ENCODE results near the gene MAST4. TPM values are rescaled to one million over a fixed set of nuclear protein-coding genes. Genes with fewer than 3 reads are reported as not detected.

Gene MAST4
- total and polyA plus RNA-seq, 2 of the 8 experiments (the other 6 are each of a cell fraction or from before 2014, with no cell fraction given) = 1.5 to 2.6 TPM

- no peak overlapping the region for H4K8ac ChIP-seq (ENCODE audit: extremely low read depth, insufficient read depth, low read length)
- peaks cover 0 to 2% (median 0%) of the 10 kb centered on the region in 4 experiments; a peak in 1 of 7 replicates for H3K4me1 ChIP-seq (replicated peaks in 1 of 4; ENCODE audit: control insufficient read depth in 3 of 4, insufficient read depth in 4 of 4, low read length in 3 of 4)
- no peak for FAIRE-seq
- no peak overlapping the region for H4K5ac ChIP-seq (ENCODE audit: insufficient read length, low read depth, low read length)
- no peak for DNase-seq (ENCODE audit: low read depth in 1 of 2, low spot score in 2 of 2)
- ChIA-PET POLR2A (ENCODE audit: partially characterized antibody) (no interaction called here), CTCF (ENCODE audit: partially characterized antibody) (interaction anchor here (1.2 to 1.5 kb wide), 2 partner anchors 10 to 26 kb away, joined by 3 to 4 read pairs; no protein-coding TSS in a partner anchor)
- H3K27me3 ChIP-seq (replicated peaks in 1 of 4; ENCODE audit: control insufficient read depth in 3 of 4, extremely low read depth in 1 of 4, insufficient read depth in 3 of 4, low read length in 3 of 4) = no peaks in the 10 kb centered on the region; a peak in 2 of 7 replicates
- no peak overlapping the region for H3K4me3 ChIP-seq (ENCODE audit: extremely low read depth in 1 of 4, insufficient read depth in 2 of 4, low read depth in 3 of 4, low read length in 4 of 4)
- no peak overlapping the region for H2BK15ac ChIP-seq (ENCODE audit: low read length)
- no peak overlapping the region for H3K27ac ChIP-seq (ENCODE audit: low read depth, low read length)
- no peak overlapping the region for H2BK5ac ChIP-seq (ENCODE audit: low read depth, low read length)
- H4K91ac ChIP-seq (replicated peaks; ENCODE audit: insufficient read length, low read length) = no peak overlapping the region
- 84% methylated on average over 2 of the region's 2 CpGs; no CpG with 5 or more reads in 1 of the 2 experiments for WGBS, 2 experiments (ENCODE audit: extremely low coverage in 1 of 2, insufficient coverage in 1 of 2, insufficient read length in 1 of 2, insufficient replicate concordance in 2 of 2, low coverage in 1 of 2, low lambda C conversion rate in 2 of 2, missing lambda C conversion rate in 1 of 2)
- H3K9ac ChIP-seq (replicated peaks in 1 of 4; ENCODE audit: extremely low read depth in 1 of 4, low read depth in 3 of 4, low read length in 3 of 4) = no peak overlapping the region
- no peak overlapping the region for H3K56ac ChIP-seq (replicated peaks; ENCODE audit: insufficient read length, low read depth, low read length)
- H3K4me2 ChIP-seq (ENCODE audit: insufficient read depth in 1 of 2, low read depth in 2 of 2, low read length in 2 of 2) = no peak overlapping the region
- H2BK12ac ChIP-seq (ENCODE audit: low read depth, low read length) = no peak overlapping the region
- H3K14ac ChIP-seq (ENCODE audit: insufficient read length) = no peak overlapping the region
- H3K36me3 ChIP-seq (ENCODE audit: control insufficient read depth in 2 of 4, insufficient read depth in 4 of 4, low read length in 3 of 4) = no peaks in the 10 kb centered on the region
- H3K23ac ChIP-seq (ENCODE audit: insufficient read length) = no peak overlapping the region
- H3K79me1 ChIP-seq (ENCODE audit: low read depth, low read length) = no peaks in the 10 kb centered on the region
- TF ChIP-seq NRF1 (IDR thresholded peaks at IDR 0.05; ENCODE audit: low read depth, low read length) = no peak
- TF ChIP-seq KDM1A (IDR thresholded peaks at IDR 0.05; ENCODE audit: borderline replicate concordance, low read length) = no peak
- no peak for TF ChIP-seq KDM5A (IDR thresholded peaks at IDR 0.05; ENCODE audit: low read length)
- TF ChIP-seq HDAC6 (IDR thresholded peaks at IDR 0.05; ENCODE audit: low read depth, low read length) = no peak
- no peak for TF ChIP-seq ATF3 (IDR thresholded peaks at IDR 0.05; ENCODE audit: insufficient read depth, low read depth, low read length)
- no peak for TF ChIP-seq SP2 (IDR thresholded peaks at IDR 0.05; ENCODE audit: low read length)
- TF ChIP-seq SRF (IDR thresholded peaks at IDR 0.05; ENCODE audit: low read depth, low read length) = no peak
- no peak overlapping the region for H3K4ac ChIP-seq (replicated peaks; ENCODE audit: insufficient read length, low read depth, low read length)
- no peak overlapping the region for H2BK120ac ChIP-seq (replicated peaks; ENCODE audit: low read depth, low read length)
- H4K20me1 ChIP-seq (replicated peaks in 1 of 2; ENCODE audit: control insufficient read depth in 1 of 2, insufficient read depth in 2 of 2, low read length in 2 of 2) = no peaks in the 10 kb centered on the region
- no peaks in the 10 kb centered on the region for H3K79me2 ChIP-seq (ENCODE audit: control insufficient read depth in 1 of 2, insufficient read depth in 2 of 2, low read length in 2 of 2)
- no peak overlapping the region for H2AK5ac ChIP-seq (ENCODE audit: low read depth, low read length)
- H3K23me2 ChIP-seq (ENCODE audit: low read depth, low read length) = no peaks in the 10 kb centered on the region
- H3K18ac ChIP-seq (ENCODE audit: extremely low read depth, low read length) = no peak overlapping the region
- H3K9me3 ChIP-seq (ENCODE audit: insufficient read depth in 2 of 2, low read depth in 1 of 2, low read length in 1 of 2) = no peaks in the 10 kb centered on the region
- no peak overlapping the region for H2AFZ ChIP-seq (ENCODE audit: low read length)
- H2BK20ac ChIP-seq (ENCODE audit: low read length) = no peak overlapping the region
Observed at GRCh38 chr5:66684663-66685062, 88.5 kb downstream of the MAST4 start.

Data from H1 (cell line).